ENCODE measurements around the gene KLHL10.

KLHL10 gene

GRCh38 chr17:41837761-41838538 lies at the start of gene KLHL10:
KLHL10 (plus strand) TSS chr17:41837825; CDS start chr17:41837933, 108 bp downstream.
- H3K4me3 Mint-ChIP-seq = peak within 1 kb of the TSS; percentile 79
- peaks cover 14% of the 10 kb centered on the region for H3K4me1 Mint-ChIP-seq
- no peaks in the 10 kb centered on the region for H3K27me3 Mint-ChIP-seq
- ATAC-seq = no peak
- peak within 1 kb of the TSS; percentile 67 for H3K27ac Mint-ChIP-seq
- no peaks in the 10 kb centered on the region for H3K9me3 Mint-ChIP-seq
- no peaks in the 10 kb centered on the region for H3K36me3 Mint-ChIP-seq

GRCh38 chr17:41792845-41793783 lies 44.5 kb upstream of the KLHL10 start:
- ATAC-seq = no peak
- no peak overlapping the region for H3K27ac Mint-ChIP-seq
- H3K27me3 Mint-ChIP-seq = no peaks in the 10 kb centered on the region
- H3K4me3 Mint-ChIP-seq = no peak overlapping the region
- peaks cover 6% of the 10 kb centered on the region for H3K4me1 Mint-ChIP-seq
- H3K9me3 Mint-ChIP-seq = no peaks in the 10 kb centered on the region
- no peaks in the 10 kb centered on the region for H3K36me3 Mint-ChIP-seq

- ATAC-seq = no peak
- Mint-ChIP-seq H3K4me3 (no peak overlapping the region), H3K36me3 (no peaks in the 10 kb centered on the region), H3K27ac (no peak overlapping the region), H3K4me1 (peaks cover 3% of the 10 kb centered on the region), H3K9me3 (no peaks in the 10 kb centered on the region), H3K27me3 (no peaks in the 10 kb centered on the region)
These were observed 43.7 kb upstream of the KLHL10 start for GRCh38 chr17:41793784-41794539.

GRCh38 chr17:41794540-41794975 lies 43.1 kb upstream of the KLHL10 start:
- ATAC-seq = no peak

GRCh38 chr17:41796121-41796895 lies 41.3 kb upstream of the KLHL10 start:
- no peak overlapping the region for H3K4me3 Mint-ChIP-seq
- no peak overlapping the region for H3K27ac Mint-ChIP-seq
- no peaks in the 10 kb centered on the region for H3K36me3 Mint-ChIP-seq
- H3K4me1 Mint-ChIP-seq = peaks cover 1% of the 10 kb centered on the region
- no peaks in the 10 kb centered on the region for H3K9me3 Mint-ChIP-seq
- H3K27me3 Mint-ChIP-seq = peaks cover 3% of the 10 kb centered on the region
- ATAC-seq = peak; percentile 6

More at GRCh38 chr17:41794540-41794975, 43.1 kb upstream of the KLHL10 start:
- Mint-ChIP-seq H3K36me3 (no peaks in the 10 kb centered on the region), H3K4me1 (no peaks in the 10 kb centered on the region), H3K27ac (no peak overlapping the region), H3K27me3 (no peaks in the 10 kb centered on the region), H3K4me3 (no peak overlapping the region), H3K9me3 (no peaks in the 10 kb centered on the region)

- Mint-ChIP-seq H3K4me1 (peaks cover 8% of the 10 kb centered on the region), H3K36me3 (no peaks in the 10 kb centered on the region), H3K27me3 (peaks cover 10% of the 10 kb centered on the region), H3K27ac (no peak overlapping the region), H3K4me3 (no peak overlapping the region), H3K9me3 (no peaks in the 10 kb centered on the region)
- ATAC-seq = no peak
These were observed 40.2 kb upstream of the KLHL10 start for GRCh38 chr17:41797377-41797776.

GRCh38 chr17:41799366-41799765 lies 38.3 kb upstream of the KLHL10 start:
- H3K27me3 Mint-ChIP-seq = peaks cover 10% of the 10 kb centered on the region
- ATAC-seq = no peak
- H3K9me3 Mint-ChIP-seq = no peaks in the 10 kb centered on the region
- no peak overlapping the region for H3K4me3 Mint-ChIP-seq
- H3K27ac Mint-ChIP-seq = no peak overlapping the region
- peaks cover 16% of the 10 kb centered on the region for H3K4me1 Mint-ChIP-seq
- H3K36me3 Mint-ChIP-seq = no peaks in the 10 kb centered on the region

- no peak overlapping the region for H3K27ac Mint-ChIP-seq
- peaks cover 10% of the 10 kb centered on the region for H3K27me3 Mint-ChIP-seq
- no peaks in the 10 kb centered on the region for H3K36me3 Mint-ChIP-seq
- H3K4me3 Mint-ChIP-seq = no peak overlapping the region
- H3K4me1 Mint-ChIP-seq = peaks cover 16% of the 10 kb centered on the region
- no peak for ATAC-seq
- no peaks in the 10 kb centered on the region for H3K9me3 Mint-ChIP-seq
These were observed 36.8 kb upstream of the KLHL10 start for GRCh38 chr17:41800601-41801373.

GRCh38 chr17:41801374-41802271 lies 36.0 kb upstream of the KLHL10 start:
- H3K27ac Mint-ChIP-seq = no peak overlapping the region
- no peaks in the 10 kb centered on the region for H3K36me3 Mint-ChIP-seq
- no peaks in the 10 kb centered on the region for H3K9me3 Mint-ChIP-seq
- peaks cover 10% of the 10 kb centered on the region for H3K27me3 Mint-ChIP-seq
- no peak overlapping the region for H3K4me3 Mint-ChIP-seq
- peaks cover 16% of the 10 kb centered on the region for H3K4me1 Mint-ChIP-seq
- peak; percentile 74 for ATAC-seq

- no peak overlapping the region for H3K4me3 Mint-ChIP-seq
- peaks cover 16% of the 10 kb centered on the region for H3K4me1 Mint-ChIP-seq
- H3K27me3 Mint-ChIP-seq = peaks cover 10% of the 10 kb centered on the region
- no peaks in the 10 kb centered on the region for H3K9me3 Mint-ChIP-seq
- H3K36me3 Mint-ChIP-seq = no peaks in the 10 kb centered on the region
- H3K27ac Mint-ChIP-seq = no peak overlapping the region
- ATAC-seq = peak; percentile 58
These were observed 34.3 kb upstream of the KLHL10 start for GRCh38 chr17:41803049-41804020.

GRCh38 chr17:41806685-41807445 lies 30.8 kb upstream of the KLHL10 start:
- no peak overlapping the region for H3K27ac Mint-ChIP-seq

More at GRCh38 chr17:41806685-41807445, 30.8 kb upstream of the KLHL10 start:
- ATAC-seq = no peak
- Mint-ChIP-seq H3K27me3 (peaks cover 23% of the 10 kb centered on the region), H3K9me3 (no peaks in the 10 kb centered on the region), H3K36me3 (no peaks in the 10 kb centered on the region), H3K4me1 (peaks cover 16% of the 10 kb centered on the region), H3K4me3 (no peak overlapping the region)
